ENCODE data around the gene GPRIN1. TPM values are rescaled to one million over a fixed set of nuclear protein-coding genes. Genes with fewer than 3 reads are reported as not detected.

The GPRIN1 gene
- total RNA-seq, 4 donors from 2014 or later: 1.6 to 9.7 (median 3.6) TPM

- H3K36me3 ChIP-seq: no peaks in the 10 kb centered on the region
- H3K9me3 ChIP-seq: no peaks in the 10 kb centered on the region
- in situ Hi-C loops (cut with MboI; ENCODE audit: low pct_ligation_motif_present in 1 of 4, low pct_unique_long_range_greater_than_20kb in 1 of 4, low sequenced_read_pairs in 3 of 4) (no loop called here), intact Hi-C loops (cut with DNase I; ENCODE audit: low total_unique reads) (no loop called here)
- TF ChIP-seq POLR2A (IDR thresholded peaks at IDR 0.05) (no peak), CTCF (IDR thresholded peaks at IDR 0.05) (no peak), EP300 (IDR thresholded peaks at IDR 0.05; ENCODE audit: low read depth) (no peak), POLR2AphosphoS5 (IDR thresholded peaks at IDR 0.05) (no peak)
- WGBS, 2 donors (ENCODE audit: low coverage in 1 of 2): 40 to 44% methylated on average over 5 to 13 of the region's 13 CpGs
- no peak for DNase-seq
- H3K27ac ChIP-seq: no peak overlapping the region
- H3K4me3 ChIP-seq: no peak overlapping the region
- peaks cover 99% of the 10 kb centered on the region for H3K27me3 ChIP-seq
- peaks cover 0 to 19% (median 15%) of the 10 kb centered on the region in 4 donors for H3K4me1 ChIP-seq
These were observed 18.7 kb upstream of the GPRIN1 start for GRCh38 chr5:176628406-176629228.

DNA sequence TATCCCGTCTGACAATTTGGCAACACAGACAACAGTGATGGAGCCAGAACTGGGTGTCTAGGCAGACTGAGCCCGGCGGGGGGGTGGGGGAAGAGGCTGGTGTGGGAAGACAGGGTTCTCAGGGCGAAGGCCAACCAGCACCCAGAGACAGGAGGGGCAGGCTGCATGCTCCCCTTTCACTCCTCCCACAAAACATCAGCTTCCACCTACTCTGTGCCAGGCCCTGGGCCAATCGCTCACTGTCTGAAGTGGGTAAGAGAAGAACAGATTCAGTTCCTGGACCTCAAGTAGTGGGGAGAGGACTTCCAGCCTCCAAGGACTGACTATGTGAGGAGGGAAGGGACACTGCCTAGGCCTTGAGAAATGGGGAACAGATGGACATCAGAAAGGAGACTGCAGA is 17.6 kb upstream of the GPRIN1 start:
- no peak for TF ChIP-seq POLR2AphosphoS5 (IDR thresholded peaks at IDR 0.05)
- no peak for TF ChIP-seq EP300 (IDR thresholded peaks at IDR 0.05; ENCODE audit: low read depth)
- TF ChIP-seq POLR2A (IDR thresholded peaks at IDR 0.05): no peak
- no peak for TF ChIP-seq CTCF (IDR thresholded peaks at IDR 0.05)
- in situ Hi-C loops (cut with MboI; ENCODE audit: low pct_ligation_motif_present in 1 of 4, low pct_unique_long_range_greater_than_20kb in 1 of 4, low sequenced_read_pairs in 3 of 4): no loop called here
- 68 to 80% methylated on average over 1 to 5 of the region's 5 CpGs for WGBS, 2 donors (ENCODE audit: low coverage in 1 of 2)

DNA sequence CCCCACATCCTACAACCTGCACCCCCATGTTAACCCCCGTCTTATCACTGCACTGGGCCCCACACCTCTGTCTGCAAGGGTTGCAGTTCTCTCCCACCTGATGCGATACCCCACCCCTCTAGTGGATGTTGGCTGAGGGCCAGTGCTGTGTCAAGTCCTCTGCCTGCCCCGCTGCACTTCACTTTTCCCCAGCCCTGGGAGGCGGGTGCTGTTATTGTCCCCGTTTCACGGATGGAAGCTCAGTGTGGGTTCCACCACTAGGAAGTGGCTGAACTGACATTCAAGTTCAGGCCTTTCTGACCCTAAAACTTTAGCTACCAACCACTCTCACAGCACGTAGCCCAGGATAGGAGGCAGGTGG is 16.9 kb upstream of the GPRIN1 start:
- no peak overlapping the region for H3K27ac ChIP-seq
- H3K4me3 ChIP-seq: no peak overlapping the region
- WGBS, 2 donors (ENCODE audit: low coverage in 1 of 2): 37% methylated on average over 6 of the region's 7 CpGs; no CpG with 5 or more reads in 1 of the 2 donors
- H3K27me3 ChIP-seq: peaks cover 95% of the 10 kb centered on the region
- no peaks in the 10 kb centered on the region for H3K9me3 ChIP-seq
- intact Hi-C loops (cut with DNase I; ENCODE audit: low total_unique reads) (no loop called here), in situ Hi-C loops (cut with MboI; ENCODE audit: low pct_ligation_motif_present in 1 of 4, low pct_unique_long_range_greater_than_20kb in 1 of 4, low sequenced_read_pairs in 3 of 4) (no loop called here)
- DNase-seq: no peak
- TF ChIP-seq EP300 (IDR thresholded peaks at IDR 0.05; ENCODE audit: low read depth) (no peak), POLR2AphosphoS5 (IDR thresholded peaks at IDR 0.05) (no peak), CTCF (IDR thresholded peaks at IDR 0.05) (no peak), POLR2A (IDR thresholded peaks at IDR 0.05) (no peak)
- no peaks in the 10 kb centered on the region for H3K36me3 ChIP-seq
- H3K4me1 ChIP-seq: peaks cover 0 to 19% (median 15%) of the 10 kb centered on the region in 4 donors

More for the DNA sequence above, 17.6 kb upstream of the GPRIN1 start:
- no peak overlapping the region for H3K27ac ChIP-seq
- no peaks in the 10 kb centered on the region for H3K36me3 ChIP-seq
- no peak overlapping the region for H3K4me3 ChIP-seq
- peaks cover 0 to 19% (median 15%) of the 10 kb centered on the region in 4 donors for H3K4me1 ChIP-seq
- DNase-seq: no peak
- H3K27me3 ChIP-seq: peaks cover 96% of the 10 kb centered on the region
- H3K9me3 ChIP-seq: no peaks in the 10 kb centered on the region
- intact Hi-C loops (cut with DNase I; ENCODE audit: low total_unique reads): no loop called here

GRCh38 chr5:176625966-176626875 is 16.3 kb upstream of the GPRIN1 start:
- intact Hi-C loops (cut with DNase I; ENCODE audit: low total_unique reads): no loop called here
- peak; percentile 58 for DNase-seq
- Histone ChIP-seq H3K9me3 (no peaks in the 10 kb centered on the region), H3K27ac (no peak overlapping the region), H3K27me3 (peaks cover 95% of the 10 kb centered on the region), H3K4me1 (peaks cover 0 to 19% (median 15%) of the 10 kb centered on the region in 4 donors), H3K4me3 (no peak overlapping the region), H3K36me3 (no peaks in the 10 kb centered on the region)
- 38 to 42% methylated on average over 3 to 24 of the region's 25 CpGs for WGBS, 2 donors (ENCODE audit: low coverage in 1 of 2)
- TF ChIP-seq CTCF (IDR thresholded peaks at IDR 0.05): no peak
- TF ChIP-seq POLR2A (IDR thresholded peaks at IDR 0.05): no peak
- no peak for TF ChIP-seq EP300 (IDR thresholded peaks at IDR 0.05; ENCODE audit: low read depth)
- no peak for TF ChIP-seq POLR2AphosphoS5 (IDR thresholded peaks at IDR 0.05)
- in situ Hi-C loops (cut with MboI; ENCODE audit: low pct_ligation_motif_present in 1 of 4, low pct_unique_long_range_greater_than_20kb in 1 of 4, low sequenced_read_pairs in 3 of 4): no loop called here

All from transverse colon (tissue), 4 donors.